Stimulated activated CD8-positive, alpha-beta memory T cell treated with anti-CD3 and anti-CD28 coated beads, Interleukin-7, amount 100 ng/mL, for 24 hours (primary cell): ENCODE data around the gene AXIN1.
"Not testable (repeated sequence)": the region's sequence is repeated elsewhere in the genome, so short reads cannot be mapped to it uniquely, and the experiment has no call there.

Source experiments
- DNase-seq: peaks from one replicate; pipeline ENCODE4 v3.0.0-alpha.2; 2020; ENCODE audit warnings: low read depth

Gene AXIN1

GRCh38 chr16:381789-382717, 29.5 kb upstream of the AXIN1 start, which contains the start of gene PGAP6:
Gene PGAP6, minus strand, starts transcription at chr16:381978. Its CDS starts 157 bp downstream, at chr16:381821.
- no peak for DNase-seq

DNA sequence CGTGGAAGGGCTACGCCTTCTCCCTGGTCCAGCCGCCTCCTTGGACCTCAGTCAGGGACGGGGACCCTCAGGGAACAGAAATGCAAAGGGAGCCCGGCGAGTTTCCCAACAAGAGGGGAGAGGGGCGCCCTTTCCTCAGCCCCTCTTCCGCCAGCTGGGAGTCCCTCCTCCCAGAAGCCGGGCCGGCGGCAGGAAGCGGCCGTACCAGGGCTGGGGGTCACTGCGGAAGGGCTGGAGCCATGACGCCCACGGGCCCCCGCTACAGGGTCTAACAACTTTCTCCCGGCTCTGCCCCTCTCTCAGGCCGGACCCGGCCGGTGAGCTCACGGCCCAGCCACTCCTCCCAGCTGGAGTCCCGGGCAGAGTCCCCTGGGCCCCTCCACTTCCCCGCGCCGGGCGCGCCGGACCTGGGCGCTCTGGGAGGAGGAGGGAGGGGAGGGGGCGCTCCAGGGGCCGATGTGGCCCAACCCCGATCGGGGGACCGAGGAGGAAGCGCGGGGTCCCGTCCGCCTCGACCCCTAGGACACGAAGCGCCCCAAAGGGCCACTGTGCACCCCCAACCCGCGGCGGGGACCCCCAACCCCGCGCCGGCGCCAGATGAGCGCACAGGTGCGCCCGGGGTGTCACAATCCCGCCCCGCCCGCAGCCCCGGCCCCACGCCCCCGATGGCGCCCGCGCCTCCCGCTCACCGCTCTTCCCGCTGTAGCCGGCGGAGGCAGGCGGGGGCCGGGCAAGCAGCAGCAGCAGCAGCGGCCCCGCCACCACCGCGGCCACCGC, 28.7 kb upstream of the AXIN1 start:
- no peak for DNase-seq

- no peak for DNase-seq
Observed at GRCh38 chr16:380762-381011, 28.2 kb upstream of the AXIN1 start.

DNA sequence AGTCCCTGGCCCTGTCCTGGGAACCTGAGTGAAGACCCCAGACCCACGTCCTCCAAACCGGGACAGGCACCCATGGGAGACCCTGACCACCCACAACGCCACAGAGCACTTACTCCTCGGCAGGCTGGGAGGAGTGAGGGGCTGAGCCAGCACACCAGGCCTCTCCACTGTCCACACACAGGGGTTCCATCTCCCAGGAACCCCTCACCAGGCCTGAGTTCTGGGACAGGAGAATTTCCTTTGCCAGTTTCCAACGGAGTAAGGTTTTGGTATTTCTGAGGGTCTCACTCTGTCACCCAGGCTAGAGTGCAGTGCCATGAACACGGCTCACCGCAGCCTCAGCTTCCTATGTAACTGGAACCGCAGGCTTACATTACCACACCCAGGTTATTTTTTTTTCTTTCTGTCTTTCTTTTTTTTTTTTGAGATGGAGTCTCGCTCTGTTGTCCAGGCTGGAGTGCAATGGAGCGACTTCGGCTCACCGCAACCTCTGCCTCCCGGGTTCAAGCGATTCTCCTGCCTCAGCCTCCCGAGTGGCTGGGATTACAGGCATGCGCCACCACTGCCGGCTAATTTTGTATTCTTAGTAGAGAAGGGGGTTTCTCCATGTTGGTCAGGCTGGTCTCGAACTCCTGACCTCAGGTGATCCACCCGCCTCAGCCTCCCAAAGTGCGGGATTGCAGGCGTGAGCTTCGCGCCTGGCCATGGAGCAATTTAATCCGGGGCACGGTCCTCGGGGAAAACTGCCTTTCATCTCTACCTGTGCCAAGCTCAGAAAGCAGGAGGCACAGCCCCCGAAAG, 27.6 kb upstream of the AXIN1 start:
- no peak for DNase-seq

GRCh38 chr16:379183-379960, 26.8 kb upstream of the AXIN1 start:
- no peak for DNase-seq

DNA sequence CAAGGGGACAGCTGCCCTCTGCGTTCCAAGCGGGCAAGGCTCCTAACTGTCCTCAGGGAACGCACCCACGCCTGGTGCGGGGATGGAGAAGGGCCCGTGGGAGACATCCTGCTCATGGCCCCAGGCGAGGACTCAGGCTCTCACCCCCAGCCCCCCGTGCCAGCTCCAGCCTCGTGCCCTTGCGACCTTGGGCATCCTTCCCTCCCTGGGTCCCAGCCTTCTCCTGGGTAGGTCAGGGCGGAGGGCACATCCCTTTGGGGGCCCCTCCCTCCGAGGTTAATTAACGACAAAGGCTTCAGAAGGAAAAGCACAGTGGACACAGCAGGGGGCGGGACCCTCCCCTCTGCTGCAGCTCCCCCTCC, 26.3 kb upstream of the AXIN1 start:
- DNase-seq = no peak

GRCh38 chr16:378113-378820, 25.7 kb upstream of the AXIN1 start:
- not testable (repeated sequence) for DNase-seq

DNA sequence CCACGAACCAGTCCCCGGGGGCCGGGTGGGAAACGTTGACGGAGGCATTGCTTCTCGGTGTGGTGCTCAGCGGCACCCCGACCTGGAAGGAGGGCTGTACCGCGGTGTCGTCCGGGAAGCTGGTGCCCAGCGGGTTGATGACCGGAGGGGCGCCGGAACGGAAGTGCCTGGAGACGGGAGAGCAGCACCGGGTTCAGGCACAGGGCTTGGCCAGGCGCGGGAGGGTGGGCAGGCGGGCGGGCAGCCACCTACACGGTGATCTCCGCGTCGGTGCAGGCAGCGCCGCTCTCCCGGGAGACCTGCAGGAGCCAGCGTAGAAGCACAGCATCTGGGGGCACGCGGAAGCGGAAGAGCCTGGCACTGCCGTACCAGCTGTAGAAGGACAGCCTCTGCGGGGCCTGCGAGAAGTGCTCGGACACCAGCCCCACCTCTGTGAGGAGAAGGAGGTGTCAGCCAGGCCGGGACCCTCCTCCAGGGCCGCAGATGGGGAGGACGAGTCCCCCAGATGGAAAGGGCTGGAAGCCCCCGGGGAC, 25.0 kb upstream of the AXIN1 start:
- no peak for DNase-seq

DNA sequence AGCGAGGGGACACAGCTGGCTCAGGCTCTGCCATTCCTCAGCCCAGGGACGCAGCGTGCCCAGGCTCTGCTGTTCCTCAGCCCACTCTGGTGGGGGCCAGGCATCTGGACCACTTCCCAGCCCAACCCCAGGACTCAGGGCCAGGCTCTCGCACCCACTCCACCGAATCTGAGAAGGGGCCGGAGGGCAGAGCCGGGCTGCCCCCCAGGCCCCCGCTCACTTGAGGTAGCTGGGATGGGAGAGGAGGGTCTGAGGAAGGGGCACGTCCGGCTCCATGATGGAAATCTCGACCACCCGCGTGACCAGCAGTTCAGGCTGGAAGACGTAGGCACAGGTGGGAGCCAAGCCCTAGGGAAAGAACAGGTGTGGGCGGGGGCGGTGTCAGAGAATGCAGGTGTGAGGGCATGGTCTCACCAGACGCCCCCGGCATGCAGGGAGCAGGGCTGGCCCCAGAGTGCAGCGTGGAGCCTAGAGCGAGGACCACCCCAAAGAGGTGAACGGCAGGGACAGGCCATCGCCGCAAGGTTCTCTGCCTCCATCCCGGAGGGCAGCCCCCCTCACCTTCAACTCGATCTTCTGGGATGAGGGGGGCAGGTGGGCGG, 24.4 kb upstream of the AXIN1 start:
- no peak for DNase-seq

DNA sequence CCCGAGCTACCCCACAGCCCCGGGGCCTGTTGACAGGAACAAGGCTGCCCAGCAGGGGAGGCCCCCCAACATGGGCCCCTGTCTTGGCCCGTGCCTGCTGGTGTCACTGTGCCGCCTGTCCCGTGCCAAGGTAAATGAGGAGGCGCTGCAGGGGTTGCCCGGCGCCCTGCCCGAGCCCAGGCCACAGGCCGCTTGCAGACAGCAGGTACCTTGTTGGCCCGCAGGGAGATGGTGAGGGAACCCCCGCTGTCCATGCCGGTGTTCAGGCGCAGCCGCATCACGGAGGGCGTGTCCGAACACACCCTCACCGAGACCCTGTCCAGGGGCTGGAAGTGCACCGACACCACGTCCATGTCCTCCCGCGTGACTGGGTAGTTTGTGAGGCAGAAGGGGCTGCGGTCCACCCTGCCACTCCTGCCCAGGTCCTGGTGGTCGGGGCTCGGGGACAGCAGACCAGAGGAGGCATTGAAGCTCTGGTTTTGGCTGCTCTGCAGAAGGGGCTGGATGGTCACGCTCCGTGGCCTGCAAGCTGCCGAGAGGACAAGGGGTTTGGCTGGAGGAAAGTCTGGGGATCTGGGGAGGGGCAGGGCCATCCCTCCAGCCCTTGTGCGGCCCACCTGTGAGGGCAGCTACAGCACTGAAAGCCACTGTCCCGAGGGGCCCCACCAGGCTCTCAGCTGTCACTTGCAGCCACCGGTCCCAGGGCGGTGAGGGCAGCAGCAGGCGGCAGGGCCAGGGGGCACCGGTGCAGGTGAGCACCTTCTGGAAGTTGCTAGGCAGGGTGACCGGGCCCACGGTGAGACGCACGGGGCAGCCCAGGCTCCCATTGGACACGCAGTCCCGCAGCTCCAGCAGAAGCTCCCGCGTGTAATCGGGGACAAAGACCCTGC, 23.6 kb upstream of the AXIN1 start:
- DNase-seq = no peak

DNA sequence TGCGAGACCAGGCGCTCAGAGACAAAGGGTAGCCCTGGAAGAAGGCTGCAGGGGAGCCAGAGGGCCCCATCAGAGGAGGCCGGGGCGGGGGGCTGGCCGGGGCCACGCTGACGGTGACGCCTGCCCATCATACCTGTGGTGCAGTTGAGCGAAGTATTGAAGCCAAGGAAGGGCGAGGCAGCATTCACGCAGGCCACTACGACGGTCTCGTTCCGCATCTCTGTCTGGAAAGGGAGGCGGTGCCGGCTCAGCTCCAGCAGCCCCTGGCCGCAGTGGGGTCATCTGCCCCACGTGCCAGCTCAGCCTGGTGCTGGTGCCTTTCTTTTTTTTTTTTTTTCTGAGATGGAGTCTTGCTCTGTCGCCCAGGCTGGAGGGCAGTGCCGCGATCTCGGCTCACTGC, 22.7 kb upstream of the AXIN1 start:
- no peak for DNase-seq

GRCh38 chr16:374616-374926, 22.0 kb upstream of the AXIN1 start:
- DNase-seq = no peak

DNA sequence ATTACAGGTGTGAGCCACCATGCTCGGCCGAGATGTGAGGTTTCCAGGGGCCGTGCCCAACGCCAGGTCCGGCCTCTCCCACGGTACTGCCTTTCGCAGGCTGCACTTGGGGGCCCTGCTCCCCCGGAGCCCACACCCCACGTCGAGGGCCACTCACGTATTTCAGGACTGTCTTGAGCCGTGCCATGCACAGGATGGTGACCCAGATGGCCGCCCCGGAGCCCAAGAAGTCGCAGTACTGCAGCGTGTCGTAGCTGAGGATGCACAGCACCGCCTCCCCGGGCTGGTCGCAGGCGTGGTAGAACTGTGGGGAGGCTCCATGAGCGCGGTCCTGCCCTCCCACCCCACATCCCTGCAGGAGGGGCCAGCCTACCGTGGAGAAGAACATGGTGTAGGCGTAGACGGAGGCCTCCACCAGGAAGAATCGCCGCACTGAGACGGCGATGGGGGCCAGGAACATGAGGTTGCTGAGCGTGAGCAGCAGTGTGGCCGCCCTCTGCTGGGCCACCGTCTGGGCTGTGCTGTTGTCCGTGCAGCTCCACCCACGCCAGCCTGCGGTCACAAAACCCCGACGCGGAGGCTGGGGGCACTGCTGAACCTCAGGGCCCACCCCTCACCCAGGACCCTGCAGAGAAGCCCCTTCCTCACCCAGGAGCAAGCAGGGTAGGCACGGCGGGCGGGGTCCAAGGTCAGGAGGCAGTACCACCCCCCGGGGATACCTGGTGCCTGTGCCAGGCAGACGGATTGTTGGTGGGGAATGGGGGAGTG, 21.5 kb upstream of the AXIN1 start:
- DNase-seq = no peak

DNA sequence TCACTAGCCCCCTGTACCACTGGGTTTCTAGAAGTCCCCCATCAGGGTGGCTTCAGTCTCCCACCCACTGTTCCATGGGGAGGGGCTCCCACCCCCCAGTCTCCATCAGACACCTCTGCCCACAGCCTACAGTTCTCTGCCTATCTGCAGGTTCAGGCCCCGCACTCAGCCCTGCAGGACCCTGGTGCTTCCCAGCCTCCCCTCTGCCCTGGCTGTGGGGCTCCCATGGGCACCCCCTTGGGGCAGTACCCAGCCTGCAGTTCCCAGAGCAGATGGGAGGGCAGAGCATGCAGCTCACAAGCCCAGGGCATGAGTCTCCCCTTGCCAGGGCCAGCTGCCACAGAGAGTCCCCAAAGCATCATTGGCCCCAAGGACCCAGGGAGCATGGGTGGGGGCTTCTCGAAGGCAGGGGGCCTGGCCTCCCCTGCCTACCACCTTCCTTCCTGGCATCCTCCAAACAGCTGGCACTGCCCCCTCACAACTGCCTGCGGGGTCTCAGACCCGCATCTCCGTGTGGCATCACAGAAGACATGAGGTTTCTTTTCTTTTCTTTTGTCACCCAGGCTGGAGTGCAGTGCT, 20.6 kb upstream of the AXIN1 start:
- no peak for DNase-seq

DNA sequence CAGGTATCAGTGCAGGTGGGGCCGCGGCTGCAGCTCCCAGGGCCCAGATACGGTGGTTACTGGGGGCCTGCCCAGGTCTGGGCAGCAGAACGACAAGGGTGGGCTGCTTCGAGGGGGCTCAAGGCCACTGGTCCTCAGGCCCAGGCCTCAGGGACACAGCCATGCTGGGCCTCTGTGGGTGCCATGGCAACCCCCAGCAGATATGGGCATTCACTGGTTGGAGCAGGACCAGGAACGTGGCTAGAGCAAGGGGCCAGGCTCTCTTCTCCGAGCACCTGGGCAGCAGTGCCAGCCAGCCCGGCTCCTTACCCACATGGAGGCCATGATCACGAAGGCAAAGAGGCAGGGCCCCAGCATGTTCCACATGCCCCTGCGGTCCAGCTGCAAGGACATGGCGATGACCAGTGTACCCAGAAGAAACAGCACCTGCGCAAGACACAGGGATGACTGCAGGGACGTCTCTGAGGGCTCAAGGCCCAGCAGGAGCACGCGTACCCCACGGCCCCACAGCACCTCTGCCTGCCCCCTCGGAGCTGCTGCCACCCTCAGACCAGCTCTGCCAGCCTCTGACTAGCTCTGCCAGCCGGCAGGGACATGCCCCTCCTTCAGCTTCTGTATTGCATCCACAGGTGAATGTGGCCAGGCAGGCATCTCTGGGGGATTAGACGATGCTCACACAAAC, 19.9 kb upstream of the AXIN1 start:
- no peak for DNase-seq

DNA sequence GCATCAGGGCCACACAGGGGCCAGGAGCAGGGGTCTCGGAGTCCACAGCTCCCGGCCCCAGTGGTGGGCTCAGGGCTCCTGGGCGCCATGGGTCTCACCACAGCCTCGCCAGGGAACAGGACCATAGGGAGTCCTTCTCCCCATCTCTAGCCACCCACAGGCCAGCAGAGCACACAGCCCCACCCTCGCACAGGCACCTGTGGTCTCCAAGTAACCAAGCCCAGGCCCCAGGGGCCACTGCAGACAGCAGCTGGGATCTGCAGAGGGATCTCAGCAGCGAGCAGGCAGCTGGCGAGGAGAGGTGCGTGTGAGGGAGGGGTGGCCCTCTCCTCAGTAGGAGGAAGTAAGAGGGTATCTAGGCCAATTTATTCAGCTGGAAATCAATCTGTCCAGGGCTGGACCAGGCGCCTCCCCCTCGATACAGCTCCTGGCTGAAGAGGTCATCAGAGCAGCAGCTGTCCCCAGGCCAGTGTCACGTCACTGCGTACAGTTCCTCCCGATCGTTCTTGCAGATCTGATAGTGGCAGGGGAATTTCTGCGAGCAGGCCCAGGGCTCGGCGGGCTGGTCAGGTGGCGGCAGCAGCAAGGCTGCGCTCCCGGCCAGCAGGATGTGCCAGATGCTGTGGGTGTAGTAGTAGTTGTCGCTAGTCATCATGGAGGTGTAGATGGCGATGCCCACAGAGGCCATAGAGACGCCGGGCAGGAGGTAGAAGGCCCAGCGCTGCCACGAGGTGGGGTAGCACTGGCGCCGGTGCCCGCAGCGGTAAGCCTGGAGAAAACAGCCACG, 19.2 kb upstream of the AXIN1 start:
- DNase-seq = no peak

- no peak for DNase-seq
Observed at GRCh38 chr16:370979-371514, 18.5 kb upstream of the AXIN1 start.
